HepG2 (cell line): ENCODE measurements around the gene STPG4. TPM values are rescaled to one million over a fixed set of nuclear protein-coding genes. Genes with fewer than 3 reads are reported as not detected.

Source experiments
- BRF2 ChIP-seq: sonication (generic); formaldehyde crosslinking; IDR thresholded peaks from 2 replicates; pipeline ENCODE4 v1.8.1; 2022; ENCODE audit warnings: mild to moderate bottlenecking, missing genetic modification reagents
- DR1 ChIP-seq: sonication (generic); formaldehyde crosslinking; IDR thresholded peaks from 2 replicates; pipeline ENCODE4 v1.8.0; 2021; ENCODE audit warnings: mild to moderate bottlenecking, missing genetic modification reagents, inconsistent platforms
- GZF1 ChIP-seq: sonication (generic); formaldehyde crosslinking; IDR thresholded peaks from 2 replicates; pipeline ENCODE4 v1.5.1; 2020; ENCODE audit warnings: mild to moderate bottlenecking, missing genetic modification reagents
- IKZF1 ChIP-seq: fragments of 450-650 bp; IDR thresholded peaks from 2 replicates; pipeline ENCODE4 v1.7.1; 2016
- ISX ChIP-seq: sonication (generic); formaldehyde crosslinking; conservative IDR thresholded peaks from 2 replicates; pipeline ENCODE4 v1.5.0; 2020; ENCODE audit warnings: missing genetic modification reagents
- KLF12 ChIP-seq: sonication (generic); formaldehyde crosslinking; IDR thresholded peaks from 2 replicates; pipeline ENCODE4 v1.4.0; 2020; ENCODE audit warnings: missing genetic modification reagents, borderline replicate concordance
- MAFG ChIP-seq: sonication (generic); formaldehyde crosslinking; IDR thresholded peaks from 2 replicates; pipeline ENCODE4 v1.5.1; 2020; ENCODE audit warnings: mild to moderate bottlenecking, missing genetic modification reagents
- PLRG1 ChIP-seq: fragments of 450-650 bp; conservative IDR thresholded peaks from 2 replicates; pipeline ENCODE4 v1.6.1; 2016
- SP5 ChIP-seq: IDR thresholded peaks from 2 replicates; pipeline ENCODE4 v1.6.1; 2016; ENCODE audit warnings: low read depth, borderline replicate concordance
- SRF ChIP-seq: IDR thresholded peaks from 2 replicates; pipeline ENCODE4 v1.6.1; 2011; ENCODE audit warnings: mild to moderate bottlenecking, low read depth, low read length, moderate library complexity
- ZNF274 ChIP-seq: sonication (generic); formaldehyde crosslinking; IDR thresholded peaks from 2 replicates; pipeline ENCODE4 v1.5.1; 2020; ENCODE audit warnings: mild to moderate bottlenecking, missing genetic modification reagents
- ZNF317 ChIP-seq: sonication (generic); formaldehyde crosslinking; IDR thresholded peaks from 2 replicates; pipeline ENCODE4 v1.5.0; 2020; ENCODE audit warnings: mild to moderate bottlenecking, missing genetic modification reagents
- ZNF350 ChIP-seq: sonication (generic); formaldehyde crosslinking; IDR thresholded peaks from 2 replicates; pipeline ENCODE4 v1.4.0; 2020; ENCODE audit warnings: mild to moderate bottlenecking, low read depth, missing genetic modification reagents, borderline replicate concordance
- ZNF75D ChIP-seq: sonication (generic); formaldehyde crosslinking; IDR thresholded peaks from 2 replicates; pipeline ENCODE4 v1.8.1; 2023; ENCODE audit warnings: missing genetic modification reagents, mild to moderate bottlenecking, borderline replicate concordance
- polyA plus RNA-seq, 8 experiments: library from polyadenylated mRNA; depleted of rRNA in 3 of 8; stranded (reverse) in 7 of 8; unstranded in 1 of 8; fragments of >200 nt; fragmentation: Illumina TruSeq in 4 of 8; extraction: Trizol in 4 of 8; gene quantifications; 2 replicates each; pipeline versions ENCODE4 v1.2.1 to v1.2.3, GENCODE V29; 2011 to 2016; ENCODE audit warnings: low read depth in 4 of 8, missing spikeins in 1 of 8, mixed read lengths in 1 of 8; ENCODE audit not compliant: insufficient read depth in 1 of 8
- total RNA-seq, 5 experiments: library from RNA; depleted of rRNA; stranded (reverse); fragments of >200 nt; fragmentation: Illumina TruSeq; extraction: Trizol; gene quantifications; 2 replicates each; pipeline ENCODE4 v1.2.3, GENCODE V29; 2016; ENCODE audit warnings: low read depth in 1 of 5
- TF ChIP-seq, protein P1 (sequence below): sonication (generic); formaldehyde crosslinking; IDR thresholded peaks from 2 replicates; pipeline ENCODE4 v1.5.0; 2020; ENCODE audit warnings: mild to moderate bottlenecking, missing genetic modification reagents
- TF ChIP-seq, protein P2 (sequence below): sonication (generic); formaldehyde crosslinking; IDR thresholded peaks from 2 replicates; pipeline ENCODE4 v1.4.0; 2020; ENCODE audit warnings: missing genetic modification reagents, low read depth, mild to moderate bottlenecking, borderline replicate concordance

STPG4 gene
- total and polyA plus RNA-seq, 2 of the 13 experiments (the other 11 are each of a cell fraction or from before 2014, with no cell fraction given) = 0.11 to 0.15 TPM

DNA sequence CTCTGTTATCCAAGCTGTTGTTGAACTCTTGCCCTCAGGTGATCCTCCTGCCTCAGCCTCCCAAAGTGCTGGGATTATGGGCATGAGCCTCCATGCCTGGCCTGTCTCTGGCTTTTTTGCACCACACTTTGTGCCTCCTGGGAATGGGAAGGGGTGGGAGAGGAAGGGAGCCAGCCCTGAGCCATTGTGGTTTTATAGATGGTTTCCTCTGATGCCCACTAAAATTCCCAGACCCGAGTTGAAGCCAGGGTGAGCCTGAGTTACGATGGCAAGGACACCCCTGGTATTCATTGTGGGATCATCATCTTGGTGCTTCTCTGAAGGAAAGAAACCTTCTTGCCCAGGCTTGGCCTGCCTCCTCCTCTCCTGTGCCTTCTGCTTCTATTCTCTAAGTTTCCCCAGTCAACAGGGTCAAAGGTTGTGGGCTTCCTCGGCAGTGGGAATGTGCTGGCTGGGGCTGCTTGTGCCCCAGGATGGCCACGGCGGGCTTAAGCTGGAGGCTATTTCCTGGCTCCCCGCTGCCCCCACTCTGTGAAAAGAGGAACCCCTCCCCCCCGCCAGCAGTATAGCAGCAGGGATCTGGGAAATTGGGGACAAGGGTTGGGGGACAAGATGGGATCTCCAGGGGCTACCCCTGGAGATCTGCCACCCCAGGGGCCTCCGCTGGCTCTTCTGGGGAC is 106.2 kb downstream of the STPG4 start (continued):
- TF ChIP-seq, protein P1, sequence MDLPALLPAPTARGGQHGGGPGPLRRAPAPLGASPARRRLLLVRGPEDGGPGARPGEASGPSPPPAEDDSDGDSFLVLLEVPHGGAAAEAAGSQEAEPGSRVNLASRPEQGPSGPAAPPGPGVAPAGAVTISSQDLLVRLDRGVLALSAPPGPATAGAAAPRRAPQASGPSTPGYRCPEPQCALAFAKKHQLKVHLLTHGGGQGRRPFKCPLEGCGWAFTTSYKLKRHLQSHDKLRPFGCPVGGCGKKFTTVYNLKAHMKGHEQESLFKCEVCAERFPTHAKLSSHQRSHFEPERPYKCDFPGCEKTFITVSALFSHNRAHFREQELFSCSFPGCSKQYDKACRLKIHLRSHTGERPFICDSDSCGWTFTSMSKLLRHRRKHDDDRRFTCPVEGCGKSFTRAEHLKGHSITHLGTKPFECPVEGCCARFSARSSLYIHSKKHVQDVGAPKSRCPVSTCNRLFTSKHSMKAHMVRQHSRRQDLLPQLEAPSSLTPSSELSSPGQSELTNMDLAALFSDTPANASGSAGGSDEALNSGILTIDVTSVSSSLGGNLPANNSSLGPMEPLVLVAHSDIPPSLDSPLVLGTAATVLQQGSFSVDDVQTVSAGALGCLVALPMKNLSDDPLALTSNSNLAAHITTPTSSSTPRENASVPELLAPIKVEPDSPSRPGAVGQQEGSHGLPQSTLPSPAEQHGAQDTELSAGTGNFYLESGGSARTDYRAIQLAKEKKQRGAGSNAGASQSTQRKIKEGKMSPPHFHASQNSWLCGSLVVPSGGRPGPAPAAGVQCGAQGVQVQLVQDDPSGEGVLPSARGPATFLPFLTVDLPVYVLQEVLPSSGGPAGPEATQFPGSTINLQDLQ (CRISPR knock-in tag) = no peak
- TF ChIP-seq SRF (no peak), SP5 (no peak), GZF1 (no peak), DR1 (CRISPR knock-in tag) (no peak), ZNF274 (CRISPR knock-in tag) (no peak), BRF2 (CRISPR knock-in tag) (no peak), IKZF1 (no peak), ISX (CRISPR knock-in tag) (no peak), PLRG1 (no peak), MAFG (CRISPR knock-in tag) (no peak), KLF12 (no peak), ZNF317 (CRISPR knock-in tag) (no peak), ZNF75D (CRISPR knock-in tag) (no peak), ZNF350 (no peak)
- TF ChIP-seq, protein P2, sequence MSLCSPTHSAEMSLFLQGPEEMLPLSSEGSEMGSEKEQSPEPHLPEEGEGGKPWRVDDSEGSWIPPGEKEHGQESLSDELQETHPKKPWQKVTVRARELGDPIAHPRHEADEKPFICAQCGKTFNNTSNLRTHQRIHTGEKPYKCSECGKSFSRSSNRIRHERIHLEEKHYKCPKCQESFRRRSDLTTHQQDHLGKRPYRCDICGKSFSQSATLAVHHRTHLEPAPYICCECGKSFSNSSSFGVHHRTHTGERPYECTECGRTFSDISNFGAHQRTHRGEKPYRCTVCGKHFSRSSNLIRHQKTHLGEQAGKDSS = no peak
